Measurements from ENCODE around the gene MUSTN1.

DNA sequence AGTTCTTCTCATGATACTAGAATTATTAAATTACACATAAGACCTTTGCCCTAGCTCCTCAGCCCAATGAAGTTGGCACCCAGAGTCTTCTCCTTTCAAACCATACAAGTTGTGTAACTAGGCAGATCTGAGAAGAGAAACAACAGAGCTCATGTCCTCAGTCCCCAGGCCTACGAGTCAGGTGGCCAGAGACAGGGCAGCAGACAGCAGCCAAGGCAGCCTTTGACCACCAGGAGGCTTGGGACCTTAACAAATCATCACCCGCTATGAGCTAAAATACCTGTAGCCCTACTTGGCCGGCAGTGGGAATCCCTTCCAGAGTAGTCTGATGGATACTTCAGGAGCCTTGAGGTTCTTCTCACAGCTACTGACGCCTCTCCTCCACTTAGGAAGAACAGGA lies 44.3 kb upstream of the MUSTN1 start:
- TF ChIP-seq EZH2 (IDR thresholded peaks at IDR 0.05; ENCODE audit: insufficient read depth, poor library complexity, severe bottlenecking) (no peak), EZH2phosphoT487 (IDR thresholded peaks at IDR 0.05; ENCODE audit: insufficient read depth, low read depth) (no peak)
